Germinal center (tissue), 1 donor: ENCODE measurements around the gene HOXD8.

ENCODE experiments used
- DNase-seq: peaks from one replicate; pipeline ENCODE4 v3.0.0; 2012; ENCODE audit warnings: mixed read lengths, low spot score

Gene HOXD8

GRCh38 chr2:176117162-176117822, 12.2 kb upstream of the HOXD8 start:
- DNase-seq = no peak

- no peak for DNase-seq
Observed at GRCh38 chr2:176117823-176118371, 11.6 kb upstream of the HOXD8 start.

GRCh38 chr2:176118601-176119339, 10.7 kb upstream of the HOXD8 start:
- DNase-seq = no peak

GRCh38 chr2:176120364-176121189, 8.9 kb upstream of the HOXD8 start:
- no peak for DNase-seq

GRCh38 chr2:176121190-176122051, 8.1 kb upstream of the HOXD8 start:
- no peak for DNase-seq

- DNase-seq = no peak
Observed at GRCh38 chr2:176122052-176122682, 7.3 kb upstream of the HOXD8 start.

DNA sequence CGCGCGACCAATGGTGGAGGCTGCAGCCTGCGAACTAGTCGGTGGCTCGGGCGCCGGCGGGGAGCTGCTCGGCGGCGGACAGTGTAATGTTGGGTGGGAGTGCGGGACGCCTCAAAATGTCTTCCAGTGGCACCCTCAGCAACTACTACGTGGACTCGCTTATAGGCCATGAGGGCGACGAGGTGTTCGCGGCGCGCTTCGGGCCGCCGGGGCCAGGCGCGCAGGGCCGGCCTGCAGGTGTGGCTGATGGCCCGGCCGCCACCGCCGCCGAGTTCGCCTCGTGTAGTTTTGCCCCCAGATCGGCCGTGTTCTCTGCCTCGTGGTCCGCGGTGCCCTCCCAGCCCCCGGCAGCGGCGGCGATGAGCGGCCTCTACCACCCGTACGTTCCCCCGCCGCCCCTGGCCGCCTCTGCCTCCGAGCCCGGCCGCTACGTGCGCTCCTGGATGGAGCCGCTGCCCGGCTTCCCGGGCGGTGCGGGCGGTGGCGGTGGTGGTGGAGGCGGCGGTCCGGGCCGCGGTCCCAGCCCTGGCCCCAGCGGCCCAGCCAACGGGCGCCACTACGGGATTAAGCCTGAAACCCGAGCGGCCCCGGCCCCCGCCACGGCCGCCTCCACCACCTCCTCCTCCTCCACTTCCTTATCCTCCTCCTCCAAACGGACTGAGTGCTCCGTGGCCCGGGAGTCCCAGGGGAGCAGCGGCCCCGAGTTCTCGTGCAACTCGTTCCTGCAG, 6.7 kb upstream of the HOXD8 start, which contains the start of gene HOXD9:
HOXD9 (plus strand) TSS at position 37 of the 728 bp plus-strand sequence; CDS start at position 87, 50 bp downstream.
- no peak for DNase-seq

GRCh38 chr2:176123411-176124109, 5.9 kb upstream of the HOXD8 start:
- DNase-seq = no peak

DNA sequence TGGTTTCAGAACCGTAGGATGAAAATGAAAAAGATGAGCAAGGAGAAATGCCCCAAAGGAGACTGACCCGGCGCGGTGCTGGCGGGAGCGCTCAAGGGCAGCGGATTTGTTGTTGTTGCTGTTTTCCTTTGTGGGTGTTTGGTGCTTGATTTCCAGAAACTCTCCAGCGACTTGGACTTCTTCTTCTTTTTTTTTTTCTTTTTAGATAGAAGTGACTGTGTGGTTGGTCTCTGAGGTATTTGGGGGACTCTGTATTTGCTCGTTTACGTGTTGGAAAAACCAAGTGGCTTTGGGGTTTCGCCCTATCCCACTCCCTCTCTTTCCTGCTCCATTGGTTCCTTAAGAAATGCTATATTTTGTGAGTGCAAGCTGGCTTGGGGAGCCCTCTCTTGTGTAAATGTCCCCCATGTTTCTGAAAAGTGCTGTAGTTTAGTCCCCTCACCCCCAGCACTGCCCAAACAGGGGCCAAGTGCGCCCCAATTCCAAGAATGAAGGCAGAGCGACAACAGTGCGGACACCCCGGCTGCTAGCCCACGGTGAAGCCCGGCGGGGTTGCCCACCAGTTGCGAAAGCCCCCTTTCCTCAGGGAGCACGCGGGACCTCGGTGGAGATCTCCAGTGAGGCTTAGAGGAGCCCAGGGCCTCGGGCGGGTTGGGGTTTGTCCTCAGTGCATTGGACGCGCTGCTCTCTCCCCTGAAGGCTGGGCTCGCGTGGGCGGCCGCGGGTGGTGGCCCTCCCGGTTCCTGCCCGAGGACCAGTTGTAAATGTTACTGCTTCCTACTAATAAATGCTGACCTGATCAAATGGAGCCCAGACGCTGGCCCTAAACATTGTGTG, 5.2 kb upstream of the HOXD8 start:
- no peak for DNase-seq

- DNase-seq = no peak
Observed at GRCh38 chr2:176124947-176125771, 4.3 kb upstream of the HOXD8 start.

- no peak for DNase-seq
Observed at GRCh38 chr2:176125772-176126054, 3.8 kb upstream of the HOXD8 start.

GRCh38 chr2:176126929-176127773, 2.4 kb upstream of the HOXD8 start:
- no peak for DNase-seq

GRCh38 chr2:176127774-176128072, 1.8 kb upstream of the HOXD8 start:
- DNase-seq = no peak

DNA sequence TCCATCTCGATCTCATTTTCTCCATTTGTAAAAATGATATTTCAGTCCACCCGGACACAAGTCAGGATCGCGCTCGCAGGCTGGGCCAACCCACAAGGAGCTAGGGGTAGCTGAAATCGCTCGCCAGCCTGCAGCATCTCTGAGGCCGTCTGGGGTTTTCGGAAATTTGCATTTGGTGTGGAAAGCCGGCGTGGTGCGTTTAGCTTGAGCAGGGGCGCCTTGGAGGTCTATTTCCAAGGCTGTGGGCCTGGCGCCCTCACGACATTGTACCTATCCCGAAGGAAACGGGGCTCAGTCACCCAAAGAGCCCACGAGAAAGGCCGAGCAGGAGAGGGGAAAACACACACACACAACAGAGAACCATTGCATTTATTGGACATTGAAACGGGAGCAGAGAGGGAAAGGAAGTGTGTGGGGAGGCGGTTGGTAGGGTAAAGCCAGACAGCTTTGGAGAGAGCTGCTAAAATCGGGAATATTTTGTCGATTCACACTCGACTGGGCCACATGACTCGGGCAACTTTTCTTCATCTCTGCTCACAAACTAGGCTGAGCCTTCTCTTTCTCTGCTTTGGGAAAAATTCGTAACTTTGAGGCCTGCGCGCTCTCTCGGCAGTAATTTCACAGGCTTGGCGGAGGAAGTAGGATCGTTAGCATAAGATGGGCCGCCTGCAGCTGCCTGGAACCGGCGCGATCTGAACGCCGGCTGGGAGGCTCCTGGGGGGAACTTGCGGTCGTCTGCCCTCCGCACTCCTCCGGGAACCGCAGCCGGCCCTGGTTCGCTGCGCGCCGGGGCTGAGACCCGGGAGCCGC, 1.1 kb upstream of the HOXD8 start:
- DNase-seq = no peak

DNA sequence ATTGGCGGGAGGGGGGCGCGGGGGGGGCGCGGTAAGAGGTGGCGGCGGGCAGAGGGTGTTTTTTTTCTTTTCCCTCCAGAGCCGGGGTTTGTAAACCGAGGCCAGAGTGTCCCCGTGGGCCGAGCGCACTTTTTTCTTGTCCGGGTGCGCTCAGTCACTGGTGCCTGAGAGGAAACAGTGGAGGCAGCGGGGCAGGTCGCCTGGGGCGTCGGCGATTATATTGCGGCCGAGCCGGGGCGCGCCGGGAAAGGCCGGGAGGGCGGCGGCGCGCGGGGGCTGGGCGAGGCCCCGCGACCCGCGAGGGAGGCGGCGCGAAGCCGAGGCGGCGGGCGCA, 275 bp downstream of the HOXD8 start:
- no peak for DNase-seq

- DNase-seq = no peak
Observed at GRCh38 chr2:176130147-176130956, 847 bp downstream of the HOXD8 start.
